Measurements from ENCODE around the gene CSNK2A1.

CSNK2A1 gene

DNA sequence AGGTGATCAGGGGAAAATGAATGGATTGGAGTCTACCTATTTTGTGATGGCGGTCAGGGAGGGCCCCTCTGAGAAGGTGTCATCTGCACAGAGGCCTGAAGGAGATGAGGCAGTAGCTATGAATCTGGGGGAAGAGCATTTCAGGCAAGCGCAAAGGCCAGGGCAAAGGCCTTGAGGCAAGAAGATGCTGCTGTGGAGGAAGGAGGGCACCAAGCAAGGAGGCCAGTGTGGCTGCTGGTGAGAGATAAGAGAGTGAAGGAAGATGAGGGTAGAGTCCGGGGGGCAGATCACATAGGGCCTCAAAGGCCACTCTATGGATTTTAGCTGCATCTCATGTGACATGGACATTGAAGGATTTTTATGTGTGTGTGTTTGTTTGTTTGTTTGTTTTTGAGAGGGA lies 20.6 kb upstream of the CSNK2A1 start:
- no peak for DNase-seq (ENCODE audit: low read depth, low spot score)

DNA sequence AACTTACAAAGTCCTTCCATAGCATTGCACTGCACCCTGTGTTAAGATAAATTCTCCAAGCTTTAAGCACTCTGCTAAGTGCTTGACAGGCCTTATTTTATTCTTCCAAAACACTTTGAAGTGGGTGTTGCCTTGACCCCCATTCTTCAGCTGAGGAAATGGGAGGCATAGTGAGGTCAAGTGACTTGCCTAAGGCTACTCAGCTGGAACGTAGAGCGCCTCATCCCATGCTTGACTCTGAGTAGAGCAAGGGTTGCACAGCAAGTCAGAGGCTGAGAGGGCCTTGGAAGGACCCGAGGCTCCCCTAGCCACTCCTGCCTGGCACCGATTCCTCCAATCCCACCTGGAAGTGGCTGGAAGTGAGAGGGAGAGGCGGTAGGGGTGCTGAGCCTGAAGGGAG lies 19.6 kb upstream of the CSNK2A1 start:
- no peak for DNase-seq (ENCODE audit: low read depth, low spot score)

DNA sequence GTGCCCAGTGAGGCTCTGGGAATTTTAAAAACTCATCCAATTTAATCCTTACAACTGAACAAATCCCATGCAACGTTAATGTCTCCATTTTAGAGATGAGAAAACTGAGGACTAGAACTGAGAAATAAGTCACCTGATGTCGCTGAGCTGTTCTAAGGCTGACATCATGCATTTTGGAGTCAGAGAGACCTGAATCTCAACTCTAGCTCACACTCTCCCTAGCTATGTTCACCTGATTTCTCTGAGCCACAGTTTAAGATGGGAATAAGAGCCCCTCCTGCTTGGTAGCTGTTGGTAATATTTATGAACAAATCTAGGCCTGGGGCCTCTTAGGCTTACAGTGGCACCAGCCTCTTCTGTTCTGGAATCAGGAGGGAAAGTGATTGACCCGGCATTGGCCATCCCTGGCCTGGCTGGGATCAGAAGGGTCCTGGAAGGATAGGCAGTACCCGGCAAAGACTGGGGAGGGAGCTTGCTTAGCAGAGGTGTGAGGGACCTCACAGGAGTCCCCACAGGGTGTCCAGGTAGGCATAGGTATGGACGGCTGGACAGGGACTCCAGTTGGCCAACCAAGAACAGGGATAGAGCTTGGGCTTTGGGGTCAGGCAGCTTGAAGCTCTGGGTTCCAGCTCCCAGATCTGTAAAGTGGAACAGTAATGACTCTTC lies 18.8 kb upstream of the CSNK2A1 start:
- no peak for DNase-seq (ENCODE audit: low read depth, low spot score)

DNA sequence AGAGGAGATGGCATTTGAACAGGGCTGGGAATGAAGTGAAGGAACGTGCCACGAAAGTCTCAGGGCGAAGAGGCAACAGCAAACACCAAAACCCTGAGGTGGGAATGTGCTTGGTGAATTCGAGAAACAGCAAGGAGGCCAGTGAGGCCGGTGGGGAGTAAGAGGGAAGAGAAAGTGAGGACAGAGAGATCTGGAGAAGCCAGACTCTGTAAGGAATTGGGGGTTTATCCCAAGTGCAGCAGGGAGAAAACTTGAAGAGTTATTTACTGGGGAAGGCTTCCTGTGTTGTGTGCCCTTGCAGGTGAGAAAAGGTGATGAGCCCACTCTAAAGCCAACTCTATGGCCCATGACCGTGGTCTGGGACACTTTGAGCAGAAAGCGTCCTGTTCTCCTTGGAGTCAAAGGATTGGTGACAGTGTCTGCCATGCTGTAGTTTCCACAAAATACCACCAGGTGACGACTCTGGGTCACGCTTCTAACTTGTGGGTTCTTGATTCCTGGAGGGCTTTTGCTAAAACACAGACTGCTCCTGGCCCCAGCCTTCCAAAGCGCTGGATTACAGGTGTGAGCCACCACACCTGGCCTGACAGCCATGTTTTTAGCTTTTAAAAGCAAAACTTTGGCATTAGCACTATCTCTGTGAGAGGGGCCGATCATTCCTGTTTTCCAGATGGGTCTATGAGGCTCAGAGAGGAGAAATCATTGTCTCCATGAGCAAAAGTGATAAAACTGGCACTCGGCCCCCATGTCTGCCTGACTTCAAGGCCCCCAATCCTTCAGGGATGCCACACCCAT lies 18.0 kb upstream of the CSNK2A1 start:
- DNase-seq (ENCODE audit: low read depth, low spot score), result no peak

DNA sequence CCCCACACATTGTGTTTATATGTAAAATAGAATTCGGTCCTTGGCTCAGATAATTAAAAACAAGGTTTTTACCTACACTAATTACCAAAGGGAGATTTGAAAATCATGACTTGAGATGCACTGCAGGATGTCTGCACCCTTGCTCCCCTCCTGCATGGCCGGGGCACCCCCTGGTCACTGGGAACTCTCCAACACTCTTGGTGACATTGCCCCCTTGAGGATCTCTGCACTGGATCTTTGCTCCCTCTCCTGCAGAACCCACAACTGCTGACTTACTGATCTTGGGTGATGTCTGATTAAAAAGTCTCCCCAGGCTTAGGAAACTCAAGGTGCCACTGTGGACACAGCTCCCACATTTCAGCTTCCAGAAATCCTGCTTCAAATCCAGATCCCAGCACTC lies 17.1 kb upstream of the CSNK2A1 start:
- DNase-seq (ENCODE audit: low read depth, low spot score), result no peak

DNA sequence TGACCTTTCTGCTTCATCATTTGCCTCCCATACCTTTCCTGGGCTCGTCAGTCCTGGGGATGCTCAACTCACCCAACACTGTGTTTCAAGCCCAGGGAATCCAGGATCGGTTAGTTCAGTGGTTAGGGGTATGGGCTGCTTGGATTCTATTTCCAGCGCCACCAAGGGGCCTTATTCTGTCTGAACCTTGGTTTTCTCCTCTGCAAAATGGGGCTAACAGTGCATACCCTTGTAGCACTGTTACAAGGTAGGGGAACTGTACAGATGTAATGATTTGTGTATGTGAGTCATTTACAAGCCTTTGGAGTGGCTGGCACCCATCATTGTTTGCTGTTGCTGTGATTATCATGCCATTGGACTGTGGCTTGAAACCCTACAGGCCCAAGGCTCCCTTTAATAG lies 14.5 kb upstream of the CSNK2A1 start:
- no peak for DNase-seq (ENCODE audit: low read depth, low spot score)

DNA sequence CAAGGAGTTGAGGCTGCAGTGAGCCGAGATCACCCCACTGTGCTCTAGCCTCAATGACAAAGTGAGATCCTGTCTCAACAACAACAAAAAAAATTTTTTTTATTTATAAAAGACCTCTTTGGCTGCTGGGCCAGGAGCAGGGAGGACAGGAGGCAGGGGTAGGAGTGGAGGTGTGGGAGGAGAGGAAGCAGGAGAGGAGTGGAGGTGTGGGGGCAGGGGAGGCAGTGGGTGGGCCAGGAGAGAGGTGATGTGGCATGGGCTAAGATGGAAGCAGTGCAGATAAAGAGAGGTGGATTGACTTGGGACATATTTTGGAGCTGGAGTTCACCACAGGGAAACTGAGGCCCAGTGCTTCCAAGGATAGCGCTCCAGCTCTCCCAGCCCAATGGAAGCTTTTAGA lies 13.4 kb upstream of the CSNK2A1 start:
- no peak for DNase-seq (ENCODE audit: low read depth, low spot score)

DNA sequence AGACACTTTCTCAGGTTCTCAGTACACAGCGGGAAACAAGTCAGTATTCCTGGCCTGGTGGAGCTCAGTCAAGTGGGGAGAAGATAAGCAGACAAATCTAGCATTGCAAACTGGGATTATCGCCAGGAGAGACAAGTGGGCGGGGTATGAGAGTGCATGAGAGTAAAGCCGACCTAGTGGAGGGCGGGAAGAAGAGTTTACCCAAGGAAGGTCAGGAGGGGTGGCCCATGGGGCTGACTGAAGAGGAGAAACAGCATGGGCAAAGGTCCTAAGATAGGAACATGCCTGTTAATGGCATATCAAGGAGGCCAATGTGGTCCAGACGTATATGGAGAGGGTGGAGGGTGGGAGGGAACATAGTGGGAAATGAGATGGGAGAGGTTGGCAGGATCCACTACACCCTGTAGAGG lies 12.4 kb upstream of the CSNK2A1 start:
- DNase-seq (ENCODE audit: low read depth, low spot score), result no peak

DNA sequence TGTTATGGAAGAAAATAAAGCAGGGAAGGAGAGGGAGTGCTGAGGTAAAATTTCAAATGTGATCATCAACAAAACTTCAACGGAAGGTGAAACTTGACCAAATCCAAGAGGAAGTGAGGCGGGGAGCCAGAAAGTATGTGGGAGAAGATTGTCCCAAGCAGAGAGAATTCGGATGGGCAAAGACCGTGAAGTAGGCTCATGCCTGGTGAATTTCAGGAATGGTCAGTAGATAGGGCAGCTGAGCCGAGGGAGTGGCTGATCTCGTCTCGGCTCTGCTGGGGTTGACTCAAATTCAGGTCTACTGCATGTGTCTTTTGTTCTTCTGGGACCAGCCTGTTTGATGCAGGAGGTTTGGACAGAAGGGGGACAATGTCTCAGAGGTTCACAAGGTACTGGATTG lies 7.0 kb upstream of the CSNK2A1 start:
- DNase-seq (ENCODE audit: low read depth, low spot score), result no peak

- DNase-seq (ENCODE audit: low read depth, low spot score), result no peak
These were observed 6.3 kb upstream of the CSNK2A1 start for GRCh38 chr20:549722-550496.

- DNase-seq (ENCODE audit: low read depth, low spot score), result no peak
These were observed 5.3 kb upstream of the CSNK2A1 start for GRCh38 chr20:548906-549305.

DNA sequence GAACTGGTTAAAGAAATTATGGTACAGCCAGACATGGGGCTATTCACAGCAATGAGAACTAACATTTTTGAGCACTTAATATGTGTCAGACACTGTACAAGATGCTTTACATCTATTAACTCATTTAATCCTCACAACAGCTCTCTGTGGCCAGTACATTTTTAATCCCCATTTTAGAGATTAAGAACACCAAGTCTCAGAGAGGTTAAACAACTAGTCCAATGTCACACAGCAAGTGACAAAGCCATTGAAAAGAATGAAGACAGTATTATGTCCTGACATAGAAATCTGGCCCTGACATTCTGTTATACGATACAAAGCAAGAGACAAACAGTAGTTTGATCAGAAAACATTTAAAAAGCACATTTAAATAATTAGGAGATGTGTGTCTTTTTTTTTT lies 3.8 kb upstream of the CSNK2A1 start:
- DNase-seq (ENCODE audit: low read depth, low spot score), result no peak

DNA sequence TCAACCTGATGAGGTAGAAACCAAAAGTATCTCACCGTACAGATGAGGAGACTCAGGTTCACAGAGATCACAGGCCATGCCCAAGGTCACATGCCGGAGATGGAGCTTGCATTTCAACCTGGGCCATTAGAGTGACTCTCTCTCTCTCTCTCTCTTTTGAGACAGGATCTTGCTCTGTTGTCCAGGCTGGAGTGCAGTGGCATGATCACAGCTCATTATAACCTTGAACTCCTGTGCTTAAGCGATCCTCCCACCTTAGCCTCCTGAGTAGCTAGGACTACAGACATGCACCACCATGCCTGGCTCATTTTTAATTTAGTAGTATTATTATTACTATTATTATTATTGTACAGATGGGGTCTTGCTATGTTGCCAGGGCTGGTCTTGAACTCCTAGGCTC lies 2.8 kb upstream of the CSNK2A1 start:
- no peak for DNase-seq (ENCODE audit: low read depth, low spot score)

GRCh38 chr20:544153-544725 lies 649 bp upstream of the CSNK2A1 start:
- no peak for DNase-seq (ENCODE audit: low read depth, low spot score)

- no peak for DNase-seq (ENCODE audit: low read depth, low spot score)
These were observed 717 bp downstream of the CSNK2A1 start for GRCh38 chr20:542777-543368.

DNA sequence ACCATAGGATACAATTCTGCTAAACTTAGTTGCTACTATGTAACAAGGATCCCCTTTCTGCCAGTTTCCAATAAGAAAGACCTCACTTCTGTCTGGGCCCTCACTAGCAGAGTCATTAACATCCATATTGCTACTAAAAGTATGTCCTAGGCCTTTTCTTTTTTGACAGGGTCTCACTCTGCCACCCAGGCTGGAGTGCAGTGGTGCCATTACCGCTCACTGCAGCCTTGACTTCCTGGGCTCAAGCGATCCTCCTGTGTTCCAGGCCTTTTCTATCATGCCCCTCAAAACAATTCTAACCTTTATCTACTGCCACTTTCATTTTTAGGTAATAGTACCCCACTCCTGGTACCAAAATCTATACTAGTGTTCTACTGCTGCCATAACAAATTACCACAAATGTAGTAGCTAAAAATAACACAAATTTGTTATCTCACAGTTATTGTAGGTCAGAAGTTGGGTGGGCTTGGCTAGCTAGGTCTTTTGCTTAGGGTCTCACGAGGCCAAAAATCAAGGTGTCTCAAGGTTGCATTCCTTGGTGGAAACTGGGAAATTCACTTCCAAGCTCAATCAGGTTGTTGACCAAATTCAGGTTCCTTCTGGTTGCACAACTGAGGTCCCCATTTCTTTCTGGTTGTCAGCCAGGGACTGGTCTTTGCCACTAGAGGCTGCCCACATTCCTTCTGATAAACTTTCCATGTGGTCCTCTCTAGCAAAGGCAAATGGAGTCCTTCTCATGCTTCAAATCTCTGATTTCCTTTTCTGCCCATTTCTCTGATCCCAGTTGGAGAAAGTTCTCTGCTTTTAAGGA lies 3.0 kb downstream of the CSNK2A1 start:
- no peak for DNase-seq (ENCODE audit: low read depth, low spot score)

DNA sequence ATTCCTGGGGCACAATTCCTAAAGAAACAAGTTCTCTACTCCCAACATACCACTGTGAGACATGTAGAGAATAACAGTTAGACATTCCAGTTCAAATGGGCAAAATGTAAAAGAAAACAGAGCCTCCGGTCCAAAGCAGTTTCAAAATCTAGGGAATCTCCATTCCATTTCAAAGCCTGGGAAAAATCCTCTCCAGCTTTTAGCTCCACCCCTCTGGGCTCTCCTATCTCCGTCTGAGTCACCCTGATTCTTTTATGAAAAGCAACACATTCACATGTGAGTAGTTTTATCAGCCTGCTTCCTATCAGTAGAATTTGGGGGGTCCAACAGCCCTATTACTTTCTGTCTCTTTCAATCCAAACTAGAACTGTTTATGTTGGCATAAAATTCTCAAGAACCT lies 3.7 kb downstream of the CSNK2A1 start:
- DNase-seq (ENCODE audit: low read depth, low spot score), result no peak

DNA sequence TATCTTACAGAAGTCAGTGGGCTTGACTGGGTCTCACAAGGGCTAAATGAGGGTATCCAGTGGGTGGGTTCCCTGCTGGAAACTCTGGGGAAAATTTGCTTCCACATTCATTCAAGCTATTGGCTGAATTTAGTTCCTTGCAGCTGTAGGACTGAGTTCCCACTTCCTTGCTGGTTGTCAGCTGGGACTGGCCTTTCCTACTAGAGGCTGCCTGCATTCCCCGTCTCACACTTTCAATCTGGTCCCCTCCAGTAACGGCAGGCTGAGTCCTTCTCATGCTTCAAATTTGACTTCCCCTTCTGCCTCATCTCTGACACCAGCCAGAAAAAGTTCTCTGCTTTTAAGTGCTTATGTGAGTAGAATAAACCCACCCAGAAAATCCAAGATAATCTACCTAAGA lies 4.4 kb downstream of the CSNK2A1 start:
- DNase-seq (ENCODE audit: low read depth, low spot score), result no peak

GRCh38 chr20:537983-538382 lies 5.6 kb downstream of the CSNK2A1 start:
- DNase-seq (ENCODE audit: low read depth, low spot score), result no peak

DNA sequence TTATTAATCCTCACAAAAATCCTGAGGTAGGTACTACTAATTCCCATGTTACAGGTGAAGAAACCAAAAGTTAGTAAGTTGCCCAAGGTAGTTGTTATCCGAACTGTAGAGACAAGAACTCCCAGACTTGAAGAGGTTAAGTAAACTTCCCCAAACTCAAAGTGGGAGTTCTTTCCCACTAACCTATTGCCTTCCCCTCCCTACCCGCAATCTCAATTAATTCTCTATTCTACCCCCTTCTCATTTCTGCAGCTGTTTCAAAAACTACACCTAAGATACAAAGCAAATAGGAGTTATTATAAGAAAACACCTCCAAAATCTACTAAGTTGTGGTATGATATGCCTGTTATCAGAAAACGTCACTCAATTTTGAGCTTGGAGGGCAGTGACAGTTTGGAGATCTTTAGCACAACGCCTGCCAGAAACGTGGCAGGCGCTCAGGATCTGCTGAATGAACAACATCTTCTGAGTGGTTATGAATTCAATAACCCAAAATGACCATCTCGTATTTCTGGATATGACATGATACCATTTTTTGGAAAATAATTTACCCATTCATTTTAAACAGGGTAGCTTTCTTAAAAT lies 7.1 kb downstream of the CSNK2A1 start:
- DNase-seq (ENCODE audit: low read depth, low spot score), result no peak

DNA sequence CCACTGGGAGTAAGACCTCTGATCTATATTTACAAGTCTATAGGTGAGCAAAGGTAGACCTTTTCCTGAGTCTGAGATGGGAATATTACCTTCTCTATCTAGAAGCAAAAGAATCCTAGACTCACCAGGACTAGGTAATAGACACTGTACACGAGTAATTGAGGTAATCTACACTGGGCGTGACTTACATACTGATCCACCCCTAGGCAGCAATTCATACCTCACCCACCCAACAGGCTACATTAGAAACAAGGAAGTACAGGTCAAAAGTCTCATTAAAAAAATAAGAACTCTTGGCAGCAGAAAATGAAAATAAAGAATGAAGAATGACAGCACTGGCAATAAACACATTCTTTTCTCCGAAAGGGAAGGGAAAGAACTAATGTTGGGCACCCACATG lies 7.6 kb downstream of the CSNK2A1 start:
- no peak for DNase-seq (ENCODE audit: low read depth, low spot score)

Data from iPS DF 19.7 (cell line).